Measurements from ENCODE around the gene DDAH1.

GRCh38 chr1:85311818-85312217 lies 153.1 kb downstream of the DDAH1 start:
- TF ChIP-seq NRF1 (IDR thresholded peaks at IDR 0.05; ENCODE audit: low read depth, low read length), result no peak
- no peak for TF ChIP-seq TCF12 (IDR thresholded peaks at IDR 0.05; ENCODE audit: low read depth, low read length)
